ENCODE data around the gene GSTA5. TPM values are rescaled to one million over a fixed set of nuclear protein-coding genes. Genes with fewer than 3 reads are reported as not detected.
A peak's percentile ranks its signal among the peaks of the same experiment; 100 is the strongest.
"Not testable (repeated sequence)": the region's sequence is repeated elsewhere in the genome, so short reads cannot be mapped to it uniquely, and the experiment has no call there.

GSTA5 gene
- total RNA-seq, 1 donor from 2014 or later, result not detected

GRCh38 chr6:52787917-52788316, 52.7 kb downstream of the GSTA5 start:
- peak; percentile 33 for ATAC-seq

GRCh38 chr6:52786249-52786956, 54.2 kb downstream of the GSTA5 start:
- ATAC-seq, result no peak

GRCh38 chr6:52782696-52783274, 57.8 kb downstream of the GSTA5 start:
- peak; percentile 58 for ATAC-seq

- not testable (repeated sequence) for ATAC-seq
Measured at GRCh38 chr6:52782209-52782608, 58.4 kb downstream of the GSTA5 start.

Other genes with a start within 250 kb of the GSTA5 start
- gene TMEM14A, start 169.7 kb downstream of the GSTA5 start, total RNA-seq, result 40.6 TPM
- not detected for gene GSTA2, start 77.3 kb downstream of the GSTA5 start, total RNA-seq
- gene GSTA1, start 37.0 kb downstream of the GSTA5 start, total RNA-seq, result 1.6 TPM
- gene GSTA3, start 68.9 kb upstream of the GSTA5 start, total RNA-seq, result not detected
- gene GSTA4, start 154.5 kb upstream of the GSTA5 start, total RNA-seq, result 64.0 TPM
- 9.6 TPM for gene CILK1, start 221.0 kb upstream of the GSTA5 start, total RNA-seq
- 96.8 TPM for gene FBXO9, start 224.6 kb upstream of the GSTA5 start, total RNA-seq

Measured in esophagus mucosa (tissue), 1 donor.